Activated CD8-positive, alpha-beta memory T cell treated with anti-CD3 and anti-CD28 coated beads for 4 hours (primary cell): ENCODE results near the gene PREB.

Source experiments
- DNase-seq, 2 donors: peaks; one replicate each; pipeline ENCODE4 v3.0.0-alpha.2; 2020; ENCODE audit warnings: low read depth in 2 of 2

Gene PREB

GRCh38 chr2:27083410-27084296 is 50.8 kb downstream of the PREB start:
- DNase-seq, result no peak

GRCh38 chr2:27082773-27083409 is 51.5 kb downstream of the PREB start:
- no peak for DNase-seq

- DNase-seq, result no peak
These were observed 52.3 kb downstream of the PREB start for GRCh38 chr2:27081984-27082772.
